MM.1S (cell line): ENCODE measurements around the gene TSPAN1.

Experiments used
- DNase-seq: peaks from one replicate; pipeline ENCODE4 v3.0.0-alpha.2; 2015
- H2AFZ ChIP-seq: fragments of 300-600 bp; sonication (generic); 2 replicates; pipeline ENCODE4 v1.6.0; 2016; ENCODE audit warnings: antibody characterized with exemption, low read length
- H3F3A ChIP-seq: fragments of 300-600 bp; sonication (generic); 2 replicates; pipeline ENCODE4 v1.6.1; 2016; ENCODE audit warnings: mild to moderate bottlenecking, antibody characterized with exemption, low read length, moderate library complexity, mixed read lengths; ENCODE audit not compliant: insufficient read depth
- H3K27ac ChIP-seq: fragments of 300-600 bp; sonication (generic); 2 replicates; pipeline ENCODE4 v1.5.1; 2016; ENCODE audit warnings: mild to moderate bottlenecking, low read length
- H3K27me3 ChIP-seq: fragments of 300-600 bp; sonication (generic); replicated peaks from 2 replicates; pipeline ENCODE4 v1.6.0; 2016; ENCODE audit warnings: low read length; ENCODE audit not compliant: insufficient read depth
- H3K36me3 ChIP-seq: fragments of 300-600 bp; sonication (generic); replicated peaks from 2 replicates; pipeline ENCODE4 v1.6.1; 2016; ENCODE audit warnings: mild to moderate bottlenecking, low read length, mixed read lengths; ENCODE audit not compliant: insufficient read depth
- H3K4me1 ChIP-seq: fragments of 300-600 bp; sonication (generic); 2 replicates; pipeline ENCODE4 v1.6.1; 2016; ENCODE audit warnings: low read length, mixed read lengths
- H3K4me2 ChIP-seq: fragments of 300-600 bp; sonication (generic); 2 replicates; pipeline ENCODE4 v1.6.0; 2016; ENCODE audit warnings: low read depth, low read length
- H3K4me3 ChIP-seq: fragments of 300-600 bp; sonication (generic); 2 replicates; pipeline ENCODE4 v1.5.1; 2016; ENCODE audit warnings: low read length, mixed read lengths
- H3K79me2 ChIP-seq: fragments of 300-600 bp; sonication (generic); 2 replicates; pipeline ENCODE4 v1.6.1; 2016; ENCODE audit warnings: mixed run types, low read length, mixed read lengths
- H3K9ac ChIP-seq: fragments of 300-600 bp; sonication (generic); 2 replicates; pipeline ENCODE4 v1.6.1; 2016; ENCODE audit warnings: low read length, mixed read lengths
- H3K9me2 ChIP-seq: fragments of 300-600 bp; sonication (generic); replicated peaks from 2 replicates; pipeline ENCODE4 v1.6.1; 2016; ENCODE audit warnings: mild to moderate bottlenecking, low read length, mixed read lengths; ENCODE audit not compliant: insufficient read depth
- H3K9me3 ChIP-seq: fragments of 300-600 bp; sonication (generic); replicated peaks from 2 replicates; pipeline ENCODE4 v1.6.1; 2016; ENCODE audit warnings: mild to moderate bottlenecking, low read length, mixed read lengths; ENCODE audit not compliant: insufficient read depth
- H4K20me1 ChIP-seq: fragments of 300-600 bp; sonication (generic); 2 replicates; pipeline ENCODE4 v1.6.1; 2016; ENCODE audit warnings: mild to moderate bottlenecking, low read length, moderate library complexity, mixed read lengths; ENCODE audit not compliant: insufficient read depth
- EZH2 ChIP-seq: fragments of 300-600 bp; sonication (generic); optimal IDR thresholded peaks from 2 replicates; pipeline ENCODE3; 2017; ENCODE audit warnings: low read depth, mild to moderate bottlenecking, antibody characterized with exemption, low read length, mixed read lengths
- EZH2phosphoT487 ChIP-seq: fragments of 300-600 bp; sonication (generic); IDR thresholded peaks from 2 replicates; pipeline ENCODE4 v1.6.1; 2018; ENCODE audit warnings: antibody characterized with exemption, low read length
- TF ChIP-seq, protein P1 (sequence below): fragments of 300-600 bp; sonication (generic); IDR thresholded peaks from 2 replicates; pipeline ENCODE4 v1.5.1; 2016; ENCODE audit warnings: antibody characterized with exemption, low read length, mixed read lengths

The TSPAN1 gene

DNA sequence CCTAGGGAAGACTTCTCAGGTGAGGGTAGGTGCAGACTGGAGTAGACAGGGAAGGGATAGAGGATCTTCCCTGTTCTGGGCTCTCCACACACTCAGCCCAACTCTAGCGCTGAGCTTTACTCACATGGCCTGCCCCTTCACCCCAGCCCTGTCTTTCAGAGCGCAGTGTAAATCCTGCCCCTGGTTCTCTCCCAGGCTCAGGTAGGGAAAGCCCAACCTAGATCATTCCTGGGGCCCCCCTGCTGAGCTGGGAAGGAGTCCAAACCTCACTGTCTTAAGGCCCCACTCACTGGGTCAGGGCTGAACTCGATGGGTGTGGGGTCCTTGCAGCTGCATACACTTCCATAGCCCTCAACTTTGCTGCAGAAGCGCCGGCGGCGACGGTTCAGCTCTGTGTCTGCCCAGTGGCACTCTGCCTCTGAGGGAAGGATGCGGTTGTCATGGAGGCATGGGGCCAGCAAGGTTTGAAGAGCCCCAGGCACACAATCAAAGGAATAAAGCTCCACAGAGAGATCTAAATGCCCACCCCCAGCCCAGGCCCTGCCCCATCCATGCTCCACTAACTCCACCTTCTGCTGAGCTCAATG lies 19.2 kb downstream of the TSPAN1 start:
- Histone ChIP-seq H3K4me3 (no peak overlapping the region), H3K9ac (no peak overlapping the region), H3K9me3 (no peaks in the 10 kb centered on the region), H3K27ac (no peak overlapping the region), H3K79me2 (peaks cover 3% of the 10 kb centered on the region; the same call in 1 of the 2 replicates), H3K36me3 (no peaks in the 10 kb centered on the region), H3F3A (0 out of 2 replicates have a peak, but pooled peaks cover under 1% of the 10 kb centered on the region), H3K27me3 (no peaks in the 10 kb centered on the region), H3K4me1 (no peaks in the 10 kb centered on the region), H3K4me2 (no peak overlapping the region), H4K20me1 (no peaks in the 10 kb centered on the region), H3K9me2 (no peaks in the 10 kb centered on the region), H2AFZ (no peak overlapping the region)
- DNase-seq: no peak
- no peak for TF ChIP-seq EZH2phosphoT487
- TF ChIP-seq EZH2: no peak
- TF ChIP-seq, protein P1, sequence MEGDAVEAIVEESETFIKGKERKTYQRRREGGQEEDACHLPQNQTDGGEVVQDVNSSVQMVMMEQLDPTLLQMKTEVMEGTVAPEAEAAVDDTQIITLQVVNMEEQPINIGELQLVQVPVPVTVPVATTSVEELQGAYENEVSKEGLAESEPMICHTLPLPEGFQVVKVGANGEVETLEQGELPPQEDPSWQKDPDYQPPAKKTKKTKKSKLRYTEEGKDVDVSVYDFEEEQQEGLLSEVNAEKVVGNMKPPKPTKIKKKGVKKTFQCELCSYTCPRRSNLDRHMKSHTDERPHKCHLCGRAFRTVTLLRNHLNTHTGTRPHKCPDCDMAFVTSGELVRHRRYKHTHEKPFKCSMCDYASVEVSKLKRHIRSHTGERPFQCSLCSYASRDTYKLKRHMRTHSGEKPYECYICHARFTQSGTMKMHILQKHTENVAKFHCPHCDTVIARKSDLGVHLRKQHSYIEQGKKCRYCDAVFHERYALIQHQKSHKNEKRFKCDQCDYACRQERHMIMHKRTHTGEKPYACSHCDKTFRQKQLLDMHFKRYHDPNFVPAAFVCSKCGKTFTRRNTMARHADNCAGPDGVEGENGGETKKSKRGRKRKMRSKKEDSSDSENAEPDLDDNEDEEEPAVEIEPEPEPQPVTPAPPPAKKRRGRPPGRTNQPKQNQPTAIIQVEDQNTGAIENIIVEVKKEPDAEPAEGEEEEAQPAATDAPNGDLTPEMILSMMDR: no peak

DNA sequence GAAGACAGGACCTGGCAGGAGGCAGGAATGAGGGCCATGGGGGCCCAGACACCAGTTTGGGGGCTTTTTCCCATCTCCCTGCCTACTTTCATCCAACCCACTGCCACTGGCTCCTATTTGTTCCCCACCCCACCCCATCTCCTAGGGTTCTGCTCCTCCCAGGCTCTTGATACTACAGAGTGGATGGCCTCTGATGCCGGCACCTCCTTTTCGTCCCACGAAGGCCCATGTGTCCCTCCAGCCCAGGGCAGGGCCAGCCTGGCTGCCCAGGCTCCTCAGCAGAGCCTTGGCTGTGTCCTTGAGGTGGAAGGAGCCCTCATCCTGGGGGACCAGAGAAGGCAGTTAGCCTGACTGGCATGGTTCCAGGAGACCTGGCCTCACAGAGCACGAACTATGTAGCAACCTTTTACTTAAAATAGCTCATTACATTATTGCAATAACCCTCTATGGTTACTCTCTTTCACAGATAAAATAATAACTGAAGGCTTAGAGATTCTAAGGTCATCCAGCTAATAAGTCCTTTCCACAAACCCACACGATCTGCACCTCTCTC lies 19.8 kb downstream of the TSPAN1 start:
- Histone ChIP-seq H3K27ac (no peak overlapping the region), H3K9ac (no peak overlapping the region), H2AFZ (no peak overlapping the region), H4K20me1 (no peaks in the 10 kb centered on the region), H3K9me2 (no peaks in the 10 kb centered on the region), H3K4me2 (no peak overlapping the region), H3K27me3 (no peaks in the 10 kb centered on the region), H3K79me2 (peaks cover 3% of the 10 kb centered on the region; the same call in 1 of the 2 replicates), H3F3A (0 out of 2 replicates have a peak, but pooled peaks cover 4% of the 10 kb centered on the region), H3K9me3 (no peaks in the 10 kb centered on the region), H3K4me1 (no peaks in the 10 kb centered on the region), H3K4me3 (no peak overlapping the region), H3K36me3 (no peaks in the 10 kb centered on the region)
- no peak for DNase-seq
- TF ChIP-seq, protein P1: no peak
- no peak for TF ChIP-seq EZH2
- TF ChIP-seq EZH2phosphoT487: no peak

DNA sequence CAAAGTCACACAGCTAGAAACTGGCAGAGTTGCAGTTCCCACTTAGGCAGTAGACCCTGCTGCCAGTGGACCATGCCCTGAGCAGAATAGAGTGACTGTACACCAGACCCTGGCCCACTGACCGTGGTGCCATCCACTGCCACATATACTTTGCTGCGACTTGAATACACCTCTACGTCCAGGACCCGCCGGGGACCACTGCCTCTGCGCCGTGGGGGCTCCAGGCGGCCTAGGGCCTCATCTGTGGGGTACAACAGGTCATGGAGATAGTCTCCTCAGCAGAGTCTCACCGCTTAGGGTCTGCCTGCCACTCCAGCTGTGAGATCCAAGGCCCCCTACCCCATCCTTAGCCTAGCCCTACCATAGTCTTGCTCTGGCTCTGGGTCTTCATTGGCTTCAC lies 21.7 kb downstream of the TSPAN1 start:
- peaks cover 3% of the 10 kb centered on the region; the same call in 1 of the 2 replicates for H3K79me2 ChIP-seq
- no peaks in the 10 kb centered on the region for H3K4me1 ChIP-seq
- no peaks in the 10 kb centered on the region for H4K20me1 ChIP-seq
- H3K9ac ChIP-seq: no peak overlapping the region
- H3K9me2 ChIP-seq: no peaks in the 10 kb centered on the region
- no peak for DNase-seq
- no peaks in the 10 kb centered on the region for H3K9me3 ChIP-seq
- H3F3A ChIP-seq: 0 out of 2 replicates have a peak, but pooled peaks cover 4% of the 10 kb centered on the region
- H3K4me2 ChIP-seq: no peak overlapping the region
- no peaks in the 10 kb centered on the region for H3K27me3 ChIP-seq
- no peak overlapping the region for H3K27ac ChIP-seq
- H3K36me3 ChIP-seq: no peaks in the 10 kb centered on the region
- no peak overlapping the region for H3K4me3 ChIP-seq
- TF ChIP-seq EZH2phosphoT487 (no peak), EZH2 (no peak)
- TF ChIP-seq, protein P1: no peak
- H2AFZ ChIP-seq: no peak overlapping the region
